HG03520 (cell line): ENCODE measurements around the gene BCAS3.

Experiments used
- ATAC-seq: cut with Tn5 transposase; IDR thresholded peaks from one replicate; pipeline ENCODE4 v1.9.1; 2021; ENCODE audit warnings: mild to moderate bottlenecking, moderate library complexity; ENCODE audit not compliant: unreplicated experiment

The BCAS3 gene

GRCh38 chr17:61054436-61054835, 376.8 kb downstream of the BCAS3 start:
- ATAC-seq, result no peak

- no peak for ATAC-seq
These were observed 379.6 kb downstream of the BCAS3 start for GRCh38 chr17:61057257-61057656.

- ATAC-seq, result no peak
These were observed 380.4 kb downstream of the BCAS3 start for GRCh38 chr17:61058066-61058465.

GRCh38 chr17:61063528-61063927, 385.9 kb downstream of the BCAS3 start:
- no peak for ATAC-seq

- no peak for ATAC-seq
These were observed 386.7 kb downstream of the BCAS3 start for GRCh38 chr17:61064087-61064951.

GRCh38 chr17:61065263-61065773, 387.7 kb downstream of the BCAS3 start:
- no peak for ATAC-seq

- ATAC-seq, result no peak
These were observed 388.4 kb downstream of the BCAS3 start for GRCh38 chr17:61066062-61066461.

- no peak for ATAC-seq
These were observed 393.0 kb downstream of the BCAS3 start for GRCh38 chr17:61070649-61071048.

GRCh38 chr17:61072648-61073047, 395.0 kb downstream of the BCAS3 start:
- ATAC-seq, result no peak

GRCh38 chr17:61073131-61073530, 395.5 kb downstream of the BCAS3 start:
- ATAC-seq, result no peak

GRCh38 chr17:61073799-61074513, 396.3 kb downstream of the BCAS3 start:
- no peak for ATAC-seq

- ATAC-seq, result no peak
These were observed 398.3 kb downstream of the BCAS3 start for GRCh38 chr17:61075988-61076387.

GRCh38 chr17:61076621-61077031, 399.0 kb downstream of the BCAS3 start:
- no peak for ATAC-seq

GRCh38 chr17:61081959-61082358, 404.3 kb downstream of the BCAS3 start:
- ATAC-seq, result no peak

GRCh38 chr17:61084260-61084659, 406.6 kb downstream of the BCAS3 start:
- no peak for ATAC-seq

- ATAC-seq, result no peak
These were observed 409.4 kb downstream of the BCAS3 start for GRCh38 chr17:61087024-61087423.

GRCh38 chr17:61088556-61088955, 410.9 kb downstream of the BCAS3 start:
- no peak for ATAC-seq

- ATAC-seq, result no peak
These were observed 413.4 kb downstream of the BCAS3 start for GRCh38 chr17:61091096-61091495.

GRCh38 chr17:61097781-61098180, 420.1 kb downstream of the BCAS3 start:
- ATAC-seq, result no peak

- ATAC-seq, result no peak
These were observed 428.7 kb downstream of the BCAS3 start for GRCh38 chr17:61106354-61106753.

- ATAC-seq, result no peak
These were observed 438.9 kb downstream of the BCAS3 start for GRCh38 chr17:61116577-61116976.

- ATAC-seq, result no peak
These were observed 440.3 kb downstream of the BCAS3 start for GRCh38 chr17:61117983-61118382.
